Islet of Langerhans (tissue), 1 donor: ENCODE results near the gene MISP.

Experiments
- FAIRE-seq: peaks from one replicate; lab custom pipeline; 2011; peaks lifted over from hg19 to GRCh38; lab: Jason Lieb, UNC

Gene MISP

DNA sequence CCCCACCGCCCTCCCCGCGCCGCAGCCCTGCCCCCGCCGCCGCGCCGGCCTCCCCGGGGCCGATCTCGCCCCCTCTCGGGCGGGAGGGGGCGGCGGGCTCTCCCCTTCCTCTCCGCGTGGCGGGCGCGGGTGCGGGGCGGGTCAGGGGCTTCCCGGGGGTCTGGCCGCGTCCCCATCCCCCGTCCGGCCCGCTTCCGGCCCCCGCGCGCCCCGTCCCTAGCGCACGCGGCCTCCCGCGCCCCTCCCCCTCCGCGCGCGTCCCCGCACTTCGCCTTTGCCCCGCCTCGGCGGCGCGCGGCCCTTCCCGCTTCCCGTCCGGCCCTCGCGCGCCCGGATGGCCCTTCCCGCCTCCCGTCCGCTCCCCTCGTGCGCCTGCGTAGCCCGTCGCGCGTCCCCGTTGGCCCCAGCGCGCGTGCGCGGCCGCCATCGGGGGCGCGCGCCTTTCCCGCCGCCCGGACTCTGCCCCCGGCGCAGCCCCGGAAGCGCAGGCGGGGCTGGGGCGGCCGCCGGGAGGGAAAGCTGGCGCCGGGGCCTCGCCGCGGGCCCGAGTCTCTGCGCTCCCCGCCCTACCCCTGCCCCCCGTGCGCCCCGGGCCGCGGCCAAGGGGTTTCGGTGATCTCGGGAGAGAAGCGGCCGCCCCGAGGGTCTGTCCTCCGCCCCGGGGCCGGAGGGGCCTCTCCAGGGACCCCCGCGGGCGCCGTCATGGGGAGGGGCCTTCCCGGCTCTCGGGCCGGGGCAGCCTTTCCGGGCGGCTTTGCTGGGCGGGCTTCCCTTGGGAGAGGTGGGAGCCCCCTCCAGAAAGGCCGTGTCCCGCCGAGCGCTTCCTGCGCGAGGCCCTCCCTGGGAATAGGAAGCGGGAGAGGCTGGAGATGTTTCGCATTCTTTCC is 46.9 kb downstream of the MISP start:
- no peak for FAIRE-seq

DNA sequence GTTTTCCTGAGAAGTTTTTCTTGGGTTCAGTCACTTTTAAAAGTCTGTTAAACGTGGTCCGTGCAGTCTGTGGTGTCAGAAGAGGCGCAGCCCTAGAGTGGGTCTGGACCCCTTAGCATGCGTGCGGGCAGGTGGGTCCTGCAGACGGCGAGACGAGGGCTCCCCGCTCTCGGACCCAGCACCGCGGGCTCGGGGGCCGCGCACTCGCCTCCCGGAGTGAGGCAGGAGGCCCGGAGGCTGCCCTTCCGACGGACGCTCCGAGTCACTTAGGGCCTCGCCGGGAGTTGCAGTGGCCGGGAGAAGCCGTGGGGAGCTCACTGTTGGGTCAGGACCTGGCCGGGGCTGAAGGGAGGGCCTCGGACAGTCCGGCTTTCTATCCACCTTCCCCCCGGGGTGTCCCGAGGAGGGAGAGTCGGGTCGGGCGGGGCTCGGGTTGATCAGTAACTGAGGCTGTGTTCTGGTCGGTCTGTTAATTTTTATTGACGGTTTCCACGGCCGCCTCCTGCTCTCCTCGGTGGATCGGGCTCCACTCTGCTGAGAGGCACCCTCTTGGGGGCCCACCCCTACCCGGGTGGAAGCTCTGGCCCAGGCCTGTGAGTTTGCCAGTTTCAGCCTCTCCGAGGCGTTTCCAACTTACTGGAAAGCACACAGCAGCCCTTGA is 47.6 kb downstream of the MISP start:
- no peak for FAIRE-seq

DNA sequence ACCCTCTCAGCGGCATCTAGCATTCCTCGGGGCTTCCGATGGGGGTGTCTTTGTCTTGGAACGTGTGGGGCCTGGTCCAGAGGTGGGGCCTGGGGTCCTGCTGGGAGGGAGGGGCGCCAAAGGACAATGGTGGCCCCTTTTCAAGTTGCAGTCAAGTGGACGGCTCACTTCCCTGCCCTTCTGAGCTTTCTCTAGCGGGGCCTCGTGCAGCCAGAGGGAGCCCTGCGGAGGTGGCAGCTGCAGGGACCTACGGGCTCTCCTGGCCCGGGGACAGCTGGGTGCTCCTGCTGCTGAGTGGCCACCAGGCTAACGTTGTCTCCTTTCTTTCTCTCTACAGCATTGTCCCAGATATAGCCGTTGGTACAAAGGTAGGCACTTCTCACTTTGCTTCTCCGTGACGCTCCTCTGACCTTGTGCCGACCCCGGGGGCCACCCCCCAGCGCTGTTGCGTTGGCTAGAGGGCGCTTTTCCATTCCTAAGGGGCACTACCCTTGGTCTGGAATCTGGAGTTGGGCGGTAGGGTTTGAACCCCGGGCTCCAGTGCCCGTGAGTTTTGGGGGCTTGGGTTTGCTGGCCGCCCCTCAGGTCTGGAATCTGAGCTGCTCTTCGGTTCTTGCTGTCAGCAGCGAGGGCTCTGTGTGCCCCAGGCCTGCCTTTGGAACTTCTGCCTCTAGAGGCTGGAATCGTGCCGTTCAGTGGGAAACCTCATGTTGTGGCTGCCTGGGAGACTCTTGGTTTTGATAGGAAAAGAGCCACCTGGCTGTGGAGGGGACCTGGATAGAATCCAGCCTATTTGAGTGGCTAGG is 48.4 kb downstream of the MISP start:
- no peak for FAIRE-seq

- FAIRE-seq = no peak
These were observed 49.6 kb downstream of the MISP start for GRCh38 chr19:800360-801029.

DNA sequence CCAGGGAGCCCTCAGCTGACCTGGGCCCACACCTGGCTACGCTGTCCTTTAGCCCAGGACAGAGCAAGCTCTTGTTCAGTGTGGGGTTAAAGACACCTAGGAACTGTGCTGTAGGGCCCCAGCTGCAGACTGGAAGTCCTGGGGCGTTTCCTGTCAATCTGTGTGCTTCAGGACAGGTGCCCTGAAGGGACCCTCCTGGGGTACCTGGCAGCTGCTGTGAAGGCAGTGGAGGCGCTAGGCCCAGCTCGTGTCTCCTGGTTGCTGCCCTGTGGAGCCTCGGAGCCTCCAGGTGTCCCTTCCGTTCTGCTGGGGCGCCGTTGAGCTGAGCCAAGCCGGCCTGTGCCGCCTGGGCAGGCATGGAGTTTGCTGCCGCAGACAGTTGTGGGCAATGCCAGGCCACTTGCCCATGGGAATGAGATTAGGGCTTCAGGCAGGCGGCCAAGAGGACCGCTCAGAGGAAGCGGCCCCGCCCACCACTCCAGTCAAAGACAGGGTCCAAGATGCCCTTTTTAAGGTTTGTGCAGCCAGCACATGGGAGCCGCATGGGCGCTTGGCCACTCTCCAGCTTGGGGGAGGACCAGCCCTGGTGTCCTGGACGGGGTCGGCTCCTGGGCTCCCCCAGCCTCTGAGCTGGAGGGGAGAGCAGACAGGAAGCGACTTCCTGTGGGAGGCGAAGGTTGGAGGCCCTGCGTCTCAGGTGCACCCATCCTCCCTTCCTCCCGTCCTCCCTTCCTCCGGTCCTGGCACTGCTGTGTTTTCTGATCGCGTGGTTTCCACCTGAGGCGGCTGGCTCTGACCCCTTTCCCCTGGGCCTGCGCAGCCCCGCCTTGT is 50.3 kb downstream of the MISP start:
- no peak for FAIRE-seq

GRCh38 chr19:801861-802497 is 51.1 kb downstream of the MISP start:
- FAIRE-seq = no peak

- no peak for FAIRE-seq
These were observed 51.7 kb downstream of the MISP start for GRCh38 chr19:802498-803098.

DNA sequence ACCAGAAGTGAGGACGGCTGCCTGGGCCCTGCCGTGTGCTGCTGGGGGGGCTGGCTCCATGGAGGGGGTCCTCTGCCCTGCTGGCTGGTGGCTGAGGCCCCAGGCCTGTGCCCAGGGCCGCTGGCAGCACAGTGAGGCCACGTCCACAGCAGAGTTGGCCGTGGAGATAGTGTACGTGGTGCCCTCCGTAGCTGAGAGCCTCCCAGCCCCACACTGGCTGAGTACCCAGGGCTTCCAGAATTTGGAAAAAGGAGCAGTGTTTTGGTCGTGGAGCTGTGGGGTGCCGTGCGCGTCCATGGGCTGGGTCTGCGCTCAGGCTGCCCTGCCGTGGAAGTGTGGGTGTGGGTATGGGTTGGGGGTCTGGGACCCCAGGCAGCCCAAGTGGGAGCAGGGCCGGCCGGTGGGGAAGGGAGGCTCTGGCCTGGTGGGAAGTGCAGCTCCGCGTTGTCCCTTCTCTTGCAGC is 52.2 kb downstream of the MISP start:
- FAIRE-seq = no peak

GRCh38 chr19:803686-804418 is 52.9 kb downstream of the MISP start:
- FAIRE-seq = no peak

GRCh38 chr19:804419-805165 is 53.7 kb downstream of the MISP start:
- FAIRE-seq = no peak

DNA sequence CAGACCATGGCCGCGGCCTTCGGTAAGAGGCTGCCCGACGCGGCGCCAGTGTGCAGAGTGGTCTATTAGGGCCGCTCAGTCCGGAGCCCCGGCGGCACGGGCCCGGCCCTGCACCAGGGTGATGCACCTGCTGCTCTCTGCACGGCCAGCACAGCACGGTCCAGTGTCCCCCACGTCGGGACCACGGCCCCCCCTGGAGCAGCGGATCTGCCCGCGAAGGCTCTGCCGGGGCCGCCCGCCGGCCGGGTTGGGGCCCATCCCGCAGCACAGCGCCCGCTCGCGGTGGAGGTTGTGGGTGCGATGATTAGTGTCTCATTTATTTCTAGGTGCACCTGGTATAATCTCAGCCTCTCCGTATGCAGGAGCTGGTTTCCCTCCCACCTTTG is 54.2 kb downstream of the MISP start:
- FAIRE-seq = no peak

GRCh38 chr19:805600-806550 is 55.0 kb downstream of the MISP start:
- FAIRE-seq = no peak

DNA sequence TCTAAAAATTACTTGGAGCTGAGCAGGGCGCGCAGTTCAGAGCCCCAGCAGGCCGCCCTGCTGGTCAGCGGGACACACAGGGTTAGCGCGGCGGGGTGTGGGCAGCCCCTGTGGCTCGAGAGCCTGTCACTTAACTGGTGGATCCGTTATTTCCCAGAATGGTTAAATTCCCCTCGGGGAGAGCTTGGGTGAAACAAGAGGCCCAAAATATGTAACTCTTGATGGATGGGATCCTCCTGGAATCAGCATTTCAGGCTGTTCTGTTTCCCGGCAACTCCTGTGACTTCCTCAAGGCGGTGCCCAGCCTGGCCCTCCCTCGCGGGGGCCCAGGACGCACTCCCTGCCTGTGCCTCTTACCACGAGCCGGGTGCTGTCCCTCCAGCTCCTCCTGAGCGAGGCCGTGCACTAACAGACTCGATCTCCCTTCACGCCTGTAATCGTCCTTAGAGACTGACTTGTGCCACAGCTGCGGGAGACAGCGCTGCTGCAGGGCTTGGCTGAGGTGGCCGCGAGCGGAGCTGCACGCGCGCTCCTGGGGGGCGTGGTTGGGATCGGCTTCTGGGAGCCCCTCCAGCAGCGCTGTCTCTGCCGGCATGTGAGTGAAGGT is 56.0 kb downstream of the MISP start:
- FAIRE-seq = no peak

- FAIRE-seq = no peak
These were observed 56.9 kb downstream of the MISP start for GRCh38 chr19:807627-808422.

DNA sequence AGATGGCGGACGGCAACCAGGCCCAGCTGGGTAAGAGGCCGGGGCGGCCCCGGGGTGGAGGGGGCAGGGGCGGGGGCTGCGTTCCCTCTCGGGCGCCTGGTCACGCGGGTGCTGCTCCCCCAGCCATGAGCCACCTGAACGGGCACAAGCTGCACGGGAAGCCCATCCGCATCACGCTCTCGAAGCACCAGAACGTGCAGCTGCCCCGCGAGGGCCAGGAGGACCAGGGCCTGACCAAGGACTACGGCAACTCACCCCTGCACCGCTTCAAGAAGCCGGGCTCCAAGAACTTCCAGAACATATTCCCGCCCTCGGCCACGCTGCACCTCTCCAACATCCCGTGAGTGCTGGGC is 57.5 kb downstream of the MISP start:
- FAIRE-seq = no peak

DNA sequence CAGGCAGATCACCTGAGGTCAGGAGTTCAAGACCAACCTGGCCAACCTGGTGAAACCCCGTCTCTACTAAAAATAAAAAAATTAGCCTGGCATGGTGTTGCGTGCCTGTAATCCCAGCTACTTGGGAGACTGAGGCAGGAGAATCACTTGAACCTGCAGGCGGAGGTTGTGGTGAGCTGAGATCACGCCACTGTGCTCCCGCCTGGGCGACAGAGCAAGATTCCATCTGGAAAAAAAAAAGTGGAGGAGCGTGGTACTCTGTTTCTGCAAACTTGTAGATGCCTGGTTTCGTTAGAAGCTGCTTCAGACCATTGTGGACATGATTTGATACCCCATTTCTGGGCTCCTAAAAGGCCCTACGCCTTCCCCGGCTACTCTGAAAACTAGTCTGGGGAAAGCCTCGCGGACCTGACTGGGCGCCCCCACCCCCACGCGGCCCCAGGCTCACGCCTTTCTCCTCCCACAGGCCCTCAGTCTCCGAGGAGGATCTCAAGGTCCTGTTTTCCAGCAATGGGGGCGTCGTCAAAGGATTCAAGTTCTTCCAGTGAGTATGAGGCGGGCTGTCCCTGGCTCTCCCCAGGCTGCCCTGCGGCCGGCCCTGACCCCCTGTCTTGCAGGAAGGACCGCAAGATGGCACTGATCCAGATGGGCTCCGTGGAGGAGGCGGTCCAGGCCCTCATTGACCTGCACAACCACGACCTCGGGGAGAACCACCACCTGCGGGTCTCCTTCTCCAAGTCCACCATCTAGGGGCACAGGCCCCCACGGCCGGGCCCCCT is 59.4 kb downstream of the MISP start:
- FAIRE-seq = no peak
